Peyer's patch (tissue), 4 donors: ENCODE data around the gene PGRMC2. TPM values are rescaled to one million over a fixed set of nuclear protein-coding genes. Genes with fewer than 3 reads are reported as not detected.

Source experiments
- DNase-seq, 3 donors: peaks; one replicate each; pipeline ENCODE4 v3.0.0-alpha.2; 2017 to 2019
- H3K27ac ChIP-seq, 4 donors: fragments of 200-600 bp; sonication (generic); one replicate each; pipeline ENCODE4 v1.5.1; 2016 to 2019
- H3K27me3 ChIP-seq, 2 donors: fragments of 200-600 bp; sonication (generic); one replicate each; pipeline ENCODE4 v1.5.1; 2019
- H3K36me3 ChIP-seq, 3 donors: fragments of 200-600 bp; sonication (generic); one replicate each; pipeline ENCODE4 v1.5.1; 2016 to 2019
- H3K4me1 ChIP-seq, 4 donors: fragments of 200-600 bp; sonication (generic); one replicate each; pipeline ENCODE4 v1.5.1; 2016 to 2019
- H3K4me3 ChIP-seq, 4 donors: fragments of 200-600 bp; sonication (generic); 1 replicate in 3 of 4; 2 replicates in 1 of 4; pipeline ENCODE4 v1.5.1; 2016 to 2019; ENCODE audit warnings: mild to moderate bottlenecking in 1 of 4
- H3K9me3 ChIP-seq, 4 donors: fragments of 200-600 bp; sonication (generic); one replicate each; pipeline ENCODE4 v1.5.1; 2016 to 2019; ENCODE audit warnings: mild to moderate bottlenecking in 1 of 4
- CTCF ChIP-seq, 6 experiments: fragments of 450-650 bp in 4 of 6; fragments of 200-600 bp in 2 of 6; sonication (generic) in 1 of 6; IDR thresholded peaks; one replicate each; pipeline ENCODE4 v1.5.1; 2017 to 2019; ENCODE audit warnings: antibody characterized with exemption in 6 of 6, mild to moderate bottlenecking in 3 of 6, moderate library complexity in 1 of 6
- POLR2A ChIP-seq, 2 donors: fragments of 450-650 bp; IDR thresholded peaks; one replicate each; pipeline ENCODE4 v1.5.1; 2017; ENCODE audit warnings: antibody characterized with exemption in 2 of 2, mild to moderate bottlenecking in 2 of 2, moderate library complexity in 2 of 2
- total RNA-seq, 4 donors: library from RNA; depleted of rRNA; stranded (reverse); fragments of >200 nt; gene quantifications; one replicate each; pipeline ENCODE4 v1.1.0, GENCODE V29; 2016

The PGRMC2 gene
- total RNA-seq, 4 donors from 2014 or later = 19.8 to 113 (median 55.3) TPM

- TF ChIP-seq CTCF (IDR thresholded peaks at IDR 0.05) = no peak
- TF ChIP-seq POLR2A (IDR thresholded peaks at IDR 0.05) = no peak
- Histone ChIP-seq H3K36me3 (no peaks in the 10 kb centered on the region), H3K4me1 (peaks cover 0 to 16% (median 0%) of the 10 kb centered on the region in 4 donors), H3K27ac (no peak overlapping the region), H3K9me3 (no peaks in the 10 kb centered on the region), H3K4me3 (no peak overlapping the region), H3K27me3 (no peaks in the 10 kb centered on the region)
- no peak for DNase-seq
Observed at GRCh38 chr4:128281354-128281753, 6.3 kb downstream of the PGRMC2 start.

GRCh38 chr4:128279624-128280225, 7.9 kb downstream of the PGRMC2 start:
- TF ChIP-seq POLR2A (IDR thresholded peaks at IDR 0.05) (no peak), CTCF (IDR thresholded peaks at IDR 0.05) (no peak)
- Histone ChIP-seq H3K4me3 (no peak overlapping the region), H3K9me3 (no peaks in the 10 kb centered on the region), H3K4me1 (peaks cover 0 to 8% (median 0%) of the 10 kb centered on the region in 4 donors), H3K27ac (no peak overlapping the region), H3K27me3 (no peaks in the 10 kb centered on the region), H3K36me3 (no peaks in the 10 kb centered on the region)
- DNase-seq = no peak

DNA sequence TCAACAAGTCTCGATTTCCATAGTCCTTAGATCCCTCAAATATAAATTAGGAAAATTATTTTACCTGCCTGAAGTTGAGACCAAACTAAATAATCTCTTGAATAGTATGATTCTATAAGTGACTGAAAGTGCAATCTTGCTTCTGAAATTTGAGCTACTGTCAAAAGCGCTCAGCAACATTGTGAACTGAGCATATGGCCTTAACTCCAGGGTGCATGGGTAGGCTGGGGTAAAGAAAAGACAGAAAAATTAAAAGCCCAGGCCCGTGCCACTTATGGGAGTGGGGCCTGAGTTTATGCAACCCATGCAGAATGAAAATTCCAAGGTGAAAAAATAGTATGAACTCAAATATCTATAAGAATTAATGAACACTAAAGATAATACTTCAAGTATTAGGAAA, 9.8 kb downstream of the PGRMC2 start:
- Histone ChIP-seq H3K4me3 (no peak overlapping the region), H3K9me3 (no peaks in the 10 kb centered on the region), H3K27me3 (no peaks in the 10 kb centered on the region), H3K4me1 (peaks cover 0 to 2% (median 0%) of the 10 kb centered on the region in 4 donors), H3K36me3 (no peaks in the 10 kb centered on the region), H3K27ac (no peak overlapping the region)
- no peak for DNase-seq
- no peak for TF ChIP-seq POLR2A (IDR thresholded peaks at IDR 0.05)
- no peak for TF ChIP-seq CTCF (IDR thresholded peaks at IDR 0.05)

DNA sequence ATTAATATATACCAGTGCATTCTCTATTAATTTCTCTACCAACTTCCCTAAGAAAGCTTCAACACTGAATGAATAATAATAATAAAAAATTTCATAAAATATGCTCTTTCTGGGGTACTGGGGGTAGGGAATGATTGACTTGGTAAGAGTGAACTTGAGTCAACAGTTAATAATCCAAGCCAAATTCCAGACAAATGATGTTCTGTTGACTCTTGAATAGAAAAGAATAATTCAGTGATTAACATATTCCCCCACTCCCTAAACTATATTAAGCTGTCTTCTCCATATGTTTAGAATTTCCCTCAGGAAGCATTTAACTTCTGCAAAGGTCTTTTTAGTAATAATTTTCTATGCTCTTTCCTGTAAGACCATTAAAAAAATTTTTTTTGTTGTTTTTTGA, 12.3 kb downstream of the PGRMC2 start:
- H3K36me3 ChIP-seq = peaks cover 0 to 19% (median 0%) of the 10 kb centered on the region in 3 donors
- H3K27ac ChIP-seq = no peak overlapping the region
- DNase-seq = no peak
- H3K4me1 ChIP-seq = no peaks in the 10 kb centered on the region
- H3K27me3 ChIP-seq = no peaks in the 10 kb centered on the region
- H3K9me3 ChIP-seq = no peaks in the 10 kb centered on the region
- TF ChIP-seq CTCF (IDR thresholded peaks at IDR 0.05) (no peak), POLR2A (IDR thresholded peaks at IDR 0.05) (no peak)
- no peak overlapping the region for H3K4me3 ChIP-seq

- no peak overlapping the region for H3K27ac ChIP-seq
- H3K4me1 ChIP-seq = no peaks in the 10 kb centered on the region
- no peaks in the 10 kb centered on the region for H3K27me3 ChIP-seq
- no peaks in the 10 kb centered on the region for H3K9me3 ChIP-seq
- H3K36me3 ChIP-seq = peaks cover 0 to 26% (median 0%) of the 10 kb centered on the region in 3 donors
- DNase-seq = no peak
- H3K4me3 ChIP-seq = no peak overlapping the region
- TF ChIP-seq POLR2A (IDR thresholded peaks at IDR 0.05) (no peak), CTCF (IDR thresholded peaks at IDR 0.05) (no peak)
Observed at GRCh38 chr4:128271551-128271950, 16.1 kb downstream of the PGRMC2 start.
